GM12872 (cell line): ENCODE data around the gene EDIL3.

Experiments
- TF ChIP-seq, protein P1 (sequence below): IDR thresholded peaks from 3 replicates; pipeline ENCODE4 v1.5.1; 2011; ENCODE audit warnings: low read depth, mild to moderate bottlenecking, low read length, moderate library complexity; ENCODE audit not compliant: insufficient read depth

EDIL3 gene

DNA sequence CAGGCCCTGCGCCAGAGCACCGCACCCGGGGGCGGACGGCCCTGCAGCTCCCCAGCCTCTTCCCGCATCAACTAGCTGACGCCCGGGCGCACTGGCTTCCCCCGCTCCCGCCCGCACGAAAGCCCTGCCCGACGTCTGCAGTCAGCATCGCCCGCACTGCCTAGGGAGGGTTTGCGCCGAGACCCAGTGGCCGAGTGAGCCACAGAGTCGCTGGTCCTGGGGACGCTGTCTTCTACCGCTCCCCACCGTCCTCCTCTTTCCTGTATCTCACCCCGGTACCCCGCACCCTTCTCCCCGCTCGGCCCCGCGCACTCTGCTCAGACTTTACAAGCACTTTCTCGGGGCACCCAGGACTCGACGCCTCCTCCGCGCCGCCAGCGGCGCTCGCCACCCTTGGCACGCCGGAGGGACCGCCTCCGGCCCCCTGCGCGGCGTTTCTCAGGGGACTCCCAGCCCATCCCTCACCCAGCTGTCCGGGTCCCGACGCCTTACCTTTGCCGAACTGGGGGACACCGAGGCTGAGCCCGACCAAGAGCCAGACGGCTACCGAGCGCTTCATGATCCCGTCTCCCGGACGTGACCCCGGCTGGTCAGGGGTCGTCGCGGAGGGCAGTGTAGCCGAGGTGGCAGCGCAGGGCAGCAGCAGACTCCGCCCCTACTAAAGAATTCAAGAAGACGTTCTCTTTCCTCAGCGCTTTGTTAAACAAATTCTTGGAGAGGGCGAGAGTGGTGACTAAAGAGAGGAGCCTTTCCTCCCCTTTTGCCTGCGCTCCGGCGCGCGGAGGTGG lies 670 bp downstream of the EDIL3 start:
- TF ChIP-seq, protein P1, sequence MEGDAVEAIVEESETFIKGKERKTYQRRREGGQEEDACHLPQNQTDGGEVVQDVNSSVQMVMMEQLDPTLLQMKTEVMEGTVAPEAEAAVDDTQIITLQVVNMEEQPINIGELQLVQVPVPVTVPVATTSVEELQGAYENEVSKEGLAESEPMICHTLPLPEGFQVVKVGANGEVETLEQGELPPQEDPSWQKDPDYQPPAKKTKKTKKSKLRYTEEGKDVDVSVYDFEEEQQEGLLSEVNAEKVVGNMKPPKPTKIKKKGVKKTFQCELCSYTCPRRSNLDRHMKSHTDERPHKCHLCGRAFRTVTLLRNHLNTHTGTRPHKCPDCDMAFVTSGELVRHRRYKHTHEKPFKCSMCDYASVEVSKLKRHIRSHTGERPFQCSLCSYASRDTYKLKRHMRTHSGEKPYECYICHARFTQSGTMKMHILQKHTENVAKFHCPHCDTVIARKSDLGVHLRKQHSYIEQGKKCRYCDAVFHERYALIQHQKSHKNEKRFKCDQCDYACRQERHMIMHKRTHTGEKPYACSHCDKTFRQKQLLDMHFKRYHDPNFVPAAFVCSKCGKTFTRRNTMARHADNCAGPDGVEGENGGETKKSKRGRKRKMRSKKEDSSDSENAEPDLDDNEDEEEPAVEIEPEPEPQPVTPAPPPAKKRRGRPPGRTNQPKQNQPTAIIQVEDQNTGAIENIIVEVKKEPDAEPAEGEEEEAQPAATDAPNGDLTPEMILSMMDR: no peak

DNA sequence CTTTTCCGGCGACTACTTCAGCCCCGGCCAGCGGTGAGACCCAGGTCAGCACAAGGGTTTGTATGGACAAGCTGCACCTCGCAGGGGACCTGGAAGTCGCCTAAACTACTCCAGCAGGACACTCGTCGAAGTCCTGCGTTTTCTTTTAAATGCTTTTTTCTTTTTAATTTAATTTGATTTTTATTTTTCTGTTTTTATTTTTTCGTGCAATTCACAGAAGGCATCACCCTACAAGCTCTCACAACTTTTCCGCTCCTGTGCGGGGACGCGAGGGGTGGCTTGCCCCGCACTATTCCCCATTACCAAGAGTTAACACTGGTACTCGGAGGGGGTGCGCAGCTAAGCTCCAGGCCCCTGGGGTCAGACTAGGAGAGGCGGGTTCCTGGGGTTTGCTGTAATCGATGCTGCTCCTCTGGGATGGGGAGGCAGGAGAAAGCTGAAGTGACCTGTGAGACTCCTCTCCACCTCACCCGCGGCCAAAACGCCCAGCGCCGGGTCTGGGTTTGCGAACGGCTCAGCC lies 1.3 kb downstream of the EDIL3 start:
- TF ChIP-seq, protein P1: no peak

DNA sequence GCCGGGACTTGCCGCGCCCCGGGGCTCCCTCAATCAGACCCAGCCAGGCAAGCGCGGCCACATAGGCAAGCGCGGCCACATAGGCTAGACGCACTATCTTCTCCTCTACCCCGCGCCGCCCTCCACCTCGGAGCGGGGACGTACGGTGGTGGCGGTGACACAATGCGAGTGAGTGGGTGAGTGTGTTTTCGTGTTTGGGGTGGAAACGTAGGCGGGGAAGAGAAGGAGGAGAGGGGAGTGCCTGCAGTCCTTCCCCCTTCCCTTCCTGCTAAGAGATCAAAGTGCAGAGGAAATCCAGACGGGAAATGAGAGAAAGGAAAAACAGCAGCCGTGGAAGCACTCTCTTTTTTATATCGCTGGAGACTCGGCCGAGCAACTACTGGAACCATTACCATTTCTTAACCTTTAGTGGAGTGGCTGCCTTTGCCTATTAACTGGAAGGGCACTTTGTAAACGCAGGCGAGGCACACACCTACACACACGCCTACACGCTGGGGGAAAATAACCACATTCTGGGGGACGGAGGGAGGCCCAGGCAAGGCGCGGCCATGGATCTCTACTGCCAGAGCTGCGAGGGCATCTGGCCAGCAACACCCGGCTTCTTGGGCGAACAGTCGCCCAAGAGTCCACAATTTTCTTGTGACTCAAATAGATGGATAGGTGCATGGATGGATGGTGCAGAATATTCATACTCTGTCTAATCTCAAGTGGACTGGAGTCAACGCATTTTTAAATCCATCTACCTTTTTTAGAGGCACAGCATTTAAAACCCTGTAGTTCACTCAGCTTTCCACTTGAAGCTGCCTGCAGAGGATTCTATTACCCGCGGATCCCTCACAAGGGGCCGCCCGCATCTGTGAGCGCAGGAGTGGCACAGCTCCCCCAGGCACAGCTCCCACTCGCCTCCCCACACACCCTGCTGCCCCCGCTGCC lies 2.1 kb downstream of the EDIL3 start:
- TF ChIP-seq, protein P1: no peak

DNA sequence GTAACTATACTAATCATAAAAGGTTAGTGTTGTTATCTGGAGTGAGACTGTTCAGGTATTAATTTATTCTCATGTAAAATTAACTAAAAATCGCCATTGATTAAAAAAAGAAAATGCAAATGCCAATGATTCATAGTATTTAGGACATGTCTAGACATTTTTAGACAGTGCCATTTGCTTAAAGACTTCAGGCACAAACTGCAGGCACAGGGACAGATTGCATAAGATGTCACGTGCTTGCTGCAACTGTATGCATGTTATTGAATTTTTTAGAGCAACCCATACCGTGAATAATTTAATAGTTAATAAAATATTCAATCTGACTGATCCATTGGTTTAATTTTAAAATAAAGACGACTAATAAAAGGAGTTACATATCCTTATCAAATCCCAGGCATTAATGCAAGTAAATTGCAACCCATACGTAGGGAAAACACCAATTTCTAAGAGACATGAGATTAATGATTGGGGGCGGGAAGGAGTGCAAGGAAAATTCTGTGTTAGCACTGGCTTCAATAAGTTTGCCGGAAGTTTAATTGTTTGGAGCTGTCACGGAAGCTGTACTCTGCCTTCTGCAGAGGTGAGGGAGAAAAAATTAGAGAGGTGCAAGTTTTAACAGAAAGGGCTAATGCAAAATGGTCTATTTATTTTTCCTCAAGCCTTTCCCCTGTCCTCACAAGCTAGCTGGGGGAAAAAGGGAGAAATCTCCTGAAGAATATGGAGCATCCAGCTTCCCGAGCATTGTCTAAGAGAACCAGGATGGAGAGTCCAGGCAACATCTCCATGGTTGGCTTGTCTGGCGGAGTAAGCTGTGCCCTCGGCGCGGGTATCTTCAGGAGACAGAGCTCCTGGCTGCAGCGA lies 2.9 kb downstream of the EDIL3 start:
- TF ChIP-seq, protein P1: no peak

DNA sequence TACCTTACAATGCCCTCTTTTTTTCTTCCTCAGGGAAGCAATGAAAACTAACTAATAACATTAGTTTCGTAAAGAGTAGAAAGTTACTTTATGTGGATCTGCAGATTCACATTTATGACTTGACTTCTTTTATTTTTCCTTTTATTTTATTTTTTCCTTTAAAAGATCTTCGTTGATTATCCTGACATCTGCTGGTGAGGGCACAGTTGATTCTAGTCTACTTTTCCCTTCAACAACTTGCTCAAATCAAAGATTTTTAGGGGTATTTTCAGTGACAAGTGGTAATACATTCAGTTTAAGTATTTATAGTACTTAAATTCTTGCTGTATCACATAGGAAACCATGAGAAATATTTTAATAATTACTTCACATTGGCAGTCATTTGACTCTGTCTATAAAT lies 4.9 kb downstream of the EDIL3 start:
- TF ChIP-seq, protein P1: no peak

DNA sequence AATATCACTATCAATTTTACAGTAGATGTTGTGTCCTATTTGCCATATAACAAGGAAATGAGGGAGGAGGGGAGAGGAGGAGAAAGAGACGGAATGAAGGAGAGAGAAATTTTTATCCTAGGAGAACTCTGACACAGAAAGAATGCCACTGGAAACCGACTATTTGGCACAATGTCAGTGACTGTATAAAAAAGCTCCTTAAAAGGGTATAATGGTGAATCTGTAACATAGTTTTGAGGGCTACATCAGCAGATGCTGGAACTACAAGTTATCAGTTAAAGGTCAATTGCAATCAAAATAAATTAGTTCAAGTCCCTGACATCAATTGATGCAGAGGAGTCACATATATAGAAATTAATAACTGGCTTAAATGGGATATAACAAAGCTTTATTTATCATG lies 5.7 kb downstream of the EDIL3 start:
- TF ChIP-seq, protein P1: no peak
